ENCODE measurements around the gene MFAP4.

DNA sequence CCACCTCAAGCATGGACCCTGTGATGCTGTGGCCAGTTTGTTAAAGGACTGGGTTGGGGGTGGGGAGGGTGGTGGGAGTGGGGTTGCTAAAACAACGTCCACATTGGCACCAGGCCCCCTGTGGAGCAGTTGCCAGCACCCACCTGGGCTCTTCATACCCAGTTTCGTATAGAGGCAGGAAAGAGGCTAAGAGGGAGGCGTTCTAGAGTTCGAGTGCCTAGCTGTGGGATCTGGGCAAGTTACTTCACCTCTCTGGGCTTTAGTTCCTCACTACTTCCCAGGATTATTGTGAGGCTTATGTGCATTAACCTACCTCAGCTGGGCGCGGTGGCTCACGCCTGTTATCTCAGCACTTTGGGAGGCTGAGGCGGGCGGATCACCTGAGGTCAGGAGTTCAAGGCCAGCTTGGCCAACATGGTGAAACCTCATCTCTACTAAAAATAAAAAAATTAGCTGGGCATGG is 1.4 kb downstream of the MFAP4 start:
- TF ChIP-seq, protein P1, sequence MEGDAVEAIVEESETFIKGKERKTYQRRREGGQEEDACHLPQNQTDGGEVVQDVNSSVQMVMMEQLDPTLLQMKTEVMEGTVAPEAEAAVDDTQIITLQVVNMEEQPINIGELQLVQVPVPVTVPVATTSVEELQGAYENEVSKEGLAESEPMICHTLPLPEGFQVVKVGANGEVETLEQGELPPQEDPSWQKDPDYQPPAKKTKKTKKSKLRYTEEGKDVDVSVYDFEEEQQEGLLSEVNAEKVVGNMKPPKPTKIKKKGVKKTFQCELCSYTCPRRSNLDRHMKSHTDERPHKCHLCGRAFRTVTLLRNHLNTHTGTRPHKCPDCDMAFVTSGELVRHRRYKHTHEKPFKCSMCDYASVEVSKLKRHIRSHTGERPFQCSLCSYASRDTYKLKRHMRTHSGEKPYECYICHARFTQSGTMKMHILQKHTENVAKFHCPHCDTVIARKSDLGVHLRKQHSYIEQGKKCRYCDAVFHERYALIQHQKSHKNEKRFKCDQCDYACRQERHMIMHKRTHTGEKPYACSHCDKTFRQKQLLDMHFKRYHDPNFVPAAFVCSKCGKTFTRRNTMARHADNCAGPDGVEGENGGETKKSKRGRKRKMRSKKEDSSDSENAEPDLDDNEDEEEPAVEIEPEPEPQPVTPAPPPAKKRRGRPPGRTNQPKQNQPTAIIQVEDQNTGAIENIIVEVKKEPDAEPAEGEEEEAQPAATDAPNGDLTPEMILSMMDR (IDR thresholded peaks at IDR 0.05): no peak
- TF ChIP-seq POLR2A (IDR thresholded peaks at IDR 0.05): no peak
